ENCODE measurements around the gene CLEC20A. TPM values are rescaled to one million over a fixed set of nuclear protein-coding genes. Genes with fewer than 3 reads are reported as not detected.

CLEC20A gene
- total RNA-seq, 1 donor from 2014 or later: not detected

Other genes starting within 250 kb of the CLEC20A start
- not detected in 2 replicates for gene TEX35, start 16.1 kb upstream of the CLEC20A start, total RNA-seq
- gene RALGPS2, start 228.3 kb upstream of the CLEC20A start, total RNA-seq: 2.0 and 3.3 TPM in 2 replicates